H9 (cell line): ENCODE results near the gene CSNK2A2. TPM values are rescaled to one million over a fixed set of nuclear protein-coding genes. Genes with fewer than 3 reads are reported as not detected.

ENCODE experiments used
- DNase-seq: peaks from one replicate; pipeline ENCODE4 v3.0.0-alpha.2; 2017
- H2AFZ ChIP-seq: one replicate; pipeline ENCODE4 v1.6.1; 2013; ENCODE audit warnings: mild to moderate bottlenecking, low read length, control low read depth, moderate library complexity
- H2AK5ac ChIP-seq: 2 replicates; pipeline ENCODE4 v1.6.1; 2013; ENCODE audit warnings: low read length, control low read depth, mixed read lengths; ENCODE audit not compliant: insufficient read length
- H2BK120ac ChIP-seq: one replicate; pipeline ENCODE4 v1.6.1; 2013; ENCODE audit warnings: low read depth, mild to moderate bottlenecking, low read length, control low read depth, inconsistent platforms; ENCODE audit not compliant: poor library complexity, severe bottlenecking
- H2BK12ac ChIP-seq: 2 replicates; pipeline ENCODE4 v1.6.1; 2013; ENCODE audit warnings: low read length, control low read depth, mixed read lengths, low read depth; ENCODE audit not compliant: insufficient read length
- H2BK15ac ChIP-seq: 2 replicates; pipeline ENCODE4 v1.6.1; 2013; ENCODE audit warnings: low read depth, low read length, control low read depth
- H2BK20ac ChIP-seq: one replicate; pipeline ENCODE4 v1.6.1; 2013; ENCODE audit warnings: low read depth, mild to moderate bottlenecking, low read length, control low read depth, inconsistent platforms; ENCODE audit not compliant: poor library complexity, severe bottlenecking
- H2BK5ac ChIP-seq: 2 replicates; pipeline ENCODE4 v1.6.1; 2013; ENCODE audit warnings: low read length, control low read depth, mixed read lengths; ENCODE audit not compliant: insufficient read length
- H3K14ac ChIP-seq: 2 replicates; pipeline ENCODE4 v1.6.1; 2013; ENCODE audit warnings: low read length, control low read depth; ENCODE audit not compliant: insufficient read depth
- H3K18ac ChIP-seq: 2 replicates; pipeline ENCODE4 v1.6.1; 2013; ENCODE audit warnings: low read depth, mild to moderate bottlenecking, mixed read lengths, low read length, control low read depth; ENCODE audit not compliant: insufficient read length
- H3K23ac ChIP-seq: 2 replicates; pipeline ENCODE4 v1.6.1; 2013; ENCODE audit warnings: low read length, control low read depth, mixed read lengths, low read depth; ENCODE audit not compliant: insufficient read length
- H3K23me2 ChIP-seq: 2 replicates; pipeline ENCODE4 v1.6.1; 2013; ENCODE audit warnings: low read depth, mild to moderate bottlenecking, mixed read lengths, low read length, control low read depth; ENCODE audit not compliant: insufficient read length, poor library complexity, severe bottlenecking
- H3K27ac ChIP-seq: 2 replicates; pipeline ENCODE4 v1.5.1; 2013; ENCODE audit warnings: low read length, control low read depth, mixed read lengths, low read depth; ENCODE audit not compliant: insufficient read length
- H3K27me3 ChIP-seq: 2 replicates; pipeline ENCODE4 v1.6.1; 2013; ENCODE audit warnings: low read length, control low read depth, inconsistent platforms; ENCODE audit not compliant: insufficient read depth
- H3K4ac ChIP-seq: 2 replicates; pipeline ENCODE4 v1.6.1; 2013; ENCODE audit warnings: low read depth, mild to moderate bottlenecking, control low read depth, inconsistent platforms, low read length, moderate library complexity
- H3K4me1 ChIP-seq: 2 replicates; pipeline ENCODE4 v1.6.1; 2013; ENCODE audit warnings: low read length, control low read depth, inconsistent platforms; ENCODE audit not compliant: insufficient read depth
- H3K4me2 ChIP-seq: 2 replicates; pipeline ENCODE4 v1.6.1; 2013; ENCODE audit warnings: low read length, control low read depth, mixed read lengths; ENCODE audit not compliant: insufficient read length, insufficient read depth
- H3K56ac ChIP-seq: 2 replicates; pipeline ENCODE4 v1.6.1; 2013; ENCODE audit warnings: low read depth, mild to moderate bottlenecking, mixed read lengths, low read length, control low read depth; ENCODE audit not compliant: insufficient read length
- H3K79me1 ChIP-seq: 2 replicates; pipeline ENCODE4 v1.6.1; 2013; ENCODE audit warnings: low read depth, mild to moderate bottlenecking, moderate library complexity, low read length, control low read depth, inconsistent platforms; ENCODE audit not compliant: insufficient read depth, poor library complexity, severe bottlenecking
- H3K79me2 ChIP-seq: 2 replicates; pipeline ENCODE4 v1.6.1; 2013; ENCODE audit warnings: low read length, control low read depth, inconsistent platforms; ENCODE audit not compliant: insufficient read depth
- H3K9ac ChIP-seq: 2 replicates; pipeline ENCODE4 v1.6.1; 2013; ENCODE audit warnings: low read length, control low read depth, mixed read lengths; ENCODE audit not compliant: insufficient read length; ENCODE audit errors: extremely low read depth
- H3K9me3 ChIP-seq: one replicate; pipeline ENCODE4 v1.6.1; 2013; ENCODE audit warnings: low read depth, low read length, inconsistent platforms; ENCODE audit not compliant: control insufficient read depth
- H3T11ph ChIP-seq: one replicate; pipeline ENCODE4 v1.6.1; 2013; ENCODE audit warnings: mild to moderate bottlenecking, low read length, control low read depth, inconsistent platforms
- H4K20me1 ChIP-seq: one replicate; pipeline ENCODE4 v1.6.1; 2013; ENCODE audit not compliant: control insufficient read depth, insufficient read length, insufficient read depth
- H4K5ac ChIP-seq: 2 replicates; pipeline ENCODE4 v1.6.1; 2013; ENCODE audit warnings: low read depth, mild to moderate bottlenecking, mixed read lengths, low read length, control low read depth; ENCODE audit not compliant: insufficient read length
- H4K8ac ChIP-seq: replicated peaks from 2 replicates; pipeline ENCODE4 v1.6.1; 2013; ENCODE audit warnings: low read length, control low read depth, mixed read lengths, low read depth; ENCODE audit not compliant: insufficient read length
- H4K91ac ChIP-seq: 2 replicates; pipeline ENCODE4 v1.6.1; 2013; ENCODE audit warnings: low read depth, mild to moderate bottlenecking, moderate library complexity, mixed read lengths, low read length, control low read depth; ENCODE audit not compliant: insufficient read length
- H3K27ac Mint-ChIP-seq, 3 experiments: 2 replicates in 2 of 3; 3 replicates in 1 of 3; pipeline ENCODE4 v1.8.0; 2020 to 2021; ENCODE audit warnings: mixed read lengths in 3 of 3, mild to moderate bottlenecking in 1 of 3, moderate library complexity in 1 of 3
- H3K27me3 Mint-ChIP-seq: 2 replicates; pipeline ENCODE4 v1.8.0; 2021; ENCODE audit warnings: low read depth, mild to moderate bottlenecking, moderate library complexity, mixed read lengths
- H3K36me3 Mint-ChIP-seq, 3 experiments: 2 replicates in 2 of 3; 3 replicates in 1 of 3; pipeline ENCODE4 v1.8.0; 2020 to 2021; ENCODE audit warnings: low read depth in 3 of 3, mixed read lengths in 3 of 3; ENCODE audit not compliant: insufficient read depth in 1 of 3
- H3K4me1 Mint-ChIP-seq, 2 experiments: 2 replicates each; pipeline ENCODE4 v1.8.0; 2020; ENCODE audit warnings: mixed read lengths in 2 of 2
- H3K4me3 Mint-ChIP-seq, 2 experiments: 2 replicates in 1 of 2; 3 replicates in 1 of 2; pipeline ENCODE4 v1.8.0; 2020 to 2021; ENCODE audit warnings: mild to moderate bottlenecking in 2 of 2, mixed read lengths in 2 of 2, moderate library complexity in 1 of 2
- H3K9me3 Mint-ChIP-seq, 2 experiments: 2 replicates in 1 of 2; 3 replicates in 1 of 2; pipeline ENCODE4 v1.8.0; 2020; ENCODE audit warnings: mild to moderate bottlenecking in 2 of 2, mixed read lengths in 2 of 2, moderate library complexity in 1 of 2
- WGBS: extraction: QIAGEN DNeasy Blood & Tissue Kit; methylation state at CpG from one replicate; pipeline ENCODE4 v1.1.7; 2013; ENCODE audit warnings: missing lambda C conversion rate, low lambda C conversion rate, mixed read lengths; ENCODE audit not compliant: insufficient read length; ENCODE audit errors: extremely low coverage; 5-methylcytosine and 5-hydroxymethylcytosine counted together
- total RNA-seq: library from RNA; stranded (reverse); gene quantifications from 2 replicates; pipeline ENCODE4 v1.2.1, GENCODE V29; 2021
- TF ChIP-seq, protein P1 (sequence below): fragments of 200-600 bp; sonication (generic); conservative IDR thresholded peaks from 3 replicates; pipeline ENCODE4 v1.8.0; 2021; ENCODE audit warnings: antibody characterized with exemption, mild to moderate bottlenecking

CSNK2A2 gene
- total RNA-seq, 1 experiment from 2014 or later: 134 TPM

DNA sequence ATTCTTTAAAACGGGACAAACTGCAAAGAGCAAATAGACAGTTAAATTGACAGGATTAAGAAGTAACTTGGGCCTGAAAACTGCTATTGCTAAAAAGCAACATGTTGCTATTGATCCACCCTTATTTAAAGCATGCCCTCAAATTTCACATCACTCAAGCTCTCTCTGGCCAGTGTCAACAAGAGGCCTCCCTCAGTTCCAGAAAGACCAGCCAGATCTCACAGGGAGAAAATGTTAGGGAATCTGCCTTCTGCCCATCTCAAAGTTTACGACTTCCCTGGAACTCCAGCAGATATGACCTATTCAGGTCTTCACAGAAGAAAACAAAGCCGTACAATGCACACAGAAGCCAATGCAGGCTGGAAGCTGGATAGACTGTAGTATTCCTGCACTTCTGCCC is 77.7 kb downstream of the CSNK2A2 start:
- no peak for DNase-seq
- H3K36me3 Mint-ChIP-seq: peaks cover 10 to 17% (median 17%) of the 10 kb centered on the region in 3 experiments; a peak in 6 of 7 replicates

More for the DNA sequence above, 77.7 kb downstream of the CSNK2A2 start:
- Histone ChIP-seq H3K79me1 (peaks cover 15% of the 10 kb centered on the region), H2BK120ac (no peak overlapping the region), H2BK20ac (no peak overlapping the region), H3K23me2 (no peaks in the 10 kb centered on the region), H3T11ph (no peak overlapping the region), H2BK5ac (no peak overlapping the region), H2AK5ac (no peak overlapping the region), H4K8ac (no peak overlapping the region), H3K4ac (no peak overlapping the region), H3K14ac (no peak overlapping the region), H3K18ac (no peak overlapping the region), H3K4me1 (peaks cover 3% of the 10 kb centered on the region; the same call in 1 of the 2 replicates), H3K79me2 (peaks cover 25% of the 10 kb centered on the region; the same call in 1 of the 2 replicates), H4K20me1 (no peaks in the 10 kb centered on the region), H3K9me3 (no peaks in the 10 kb centered on the region), H3K9ac (no peak overlapping the region), H2BK12ac (no peak overlapping the region), H4K91ac (no peak overlapping the region), H3K27ac (no peak overlapping the region), H2AFZ (no peak overlapping the region), H3K27me3 (no peaks in the 10 kb centered on the region), H3K56ac (no peak overlapping the region), H3K23ac (no peak overlapping the region), H2BK15ac (no peak overlapping the region), H4K5ac (no peak overlapping the region), H3K4me2 (no peak overlapping the region)
- Mint-ChIP-seq H3K4me3 (no peak overlapping the region), H3K27me3 (no peaks in the 10 kb centered on the region), H3K9me3 (no peaks in the 10 kb centered on the region), H3K27ac (no peak overlapping the region), H3K4me1 (peaks cover 10 to 18% of the 10 kb centered on the region in 2 experiments)
- no CpG with 5 or more reads among the region's 3 CpGs for WGBS
- TF ChIP-seq, protein P1, sequence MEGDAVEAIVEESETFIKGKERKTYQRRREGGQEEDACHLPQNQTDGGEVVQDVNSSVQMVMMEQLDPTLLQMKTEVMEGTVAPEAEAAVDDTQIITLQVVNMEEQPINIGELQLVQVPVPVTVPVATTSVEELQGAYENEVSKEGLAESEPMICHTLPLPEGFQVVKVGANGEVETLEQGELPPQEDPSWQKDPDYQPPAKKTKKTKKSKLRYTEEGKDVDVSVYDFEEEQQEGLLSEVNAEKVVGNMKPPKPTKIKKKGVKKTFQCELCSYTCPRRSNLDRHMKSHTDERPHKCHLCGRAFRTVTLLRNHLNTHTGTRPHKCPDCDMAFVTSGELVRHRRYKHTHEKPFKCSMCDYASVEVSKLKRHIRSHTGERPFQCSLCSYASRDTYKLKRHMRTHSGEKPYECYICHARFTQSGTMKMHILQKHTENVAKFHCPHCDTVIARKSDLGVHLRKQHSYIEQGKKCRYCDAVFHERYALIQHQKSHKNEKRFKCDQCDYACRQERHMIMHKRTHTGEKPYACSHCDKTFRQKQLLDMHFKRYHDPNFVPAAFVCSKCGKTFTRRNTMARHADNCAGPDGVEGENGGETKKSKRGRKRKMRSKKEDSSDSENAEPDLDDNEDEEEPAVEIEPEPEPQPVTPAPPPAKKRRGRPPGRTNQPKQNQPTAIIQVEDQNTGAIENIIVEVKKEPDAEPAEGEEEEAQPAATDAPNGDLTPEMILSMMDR: no peak
